NT2/D1 (cell line): ENCODE results near the gene CDC42BPA.

Experiments used
- YY1 ChIP-seq: IDR thresholded peaks from 2 replicates; pipeline ENCODE4 v1.6.1; 2011; ENCODE audit not compliant: insufficient read length, insufficient read depth
- ZNF274 ChIP-seq: IDR thresholded peaks from 2 replicates; pipeline ENCODE4 v1.6.1; 2011; ENCODE audit warnings: mild to moderate bottlenecking, low read depth, low read length

DNA sequence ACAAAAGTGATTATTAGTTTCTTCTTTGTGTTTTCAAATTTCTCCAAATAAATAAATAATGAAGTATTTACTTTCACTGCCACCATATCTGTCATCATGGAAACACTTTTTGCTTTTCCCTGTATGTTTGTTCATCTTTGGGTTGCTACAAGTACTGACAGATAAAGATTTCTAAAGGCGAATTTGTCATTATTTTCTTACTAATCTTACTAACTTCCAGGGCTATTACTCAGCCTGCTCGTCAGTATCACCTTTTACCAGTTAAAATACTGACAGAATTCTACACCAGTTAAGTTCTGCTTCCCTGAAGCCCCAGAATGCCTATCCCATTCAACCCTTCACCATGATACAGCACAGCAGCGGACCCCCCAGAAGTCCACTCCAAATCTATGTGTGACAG, 106.1 kb downstream of the CDC42BPA start:
- no peak for TF ChIP-seq YY1
- no peak for TF ChIP-seq ZNF274
